Neural crest cell (in vitro differentiated cells): ENCODE results near the gene TEX54. TPM values are rescaled to one million over a fixed set of nuclear protein-coding genes. Genes with fewer than 3 reads are reported as not detected.

Experiments used
- DNase-seq: peaks from one replicate; pipeline ENCODE4 v3.0.0; 2021; ENCODE audit warnings: low read depth, mixed read lengths, low spot score
- H3K27ac Mint-ChIP-seq: one replicate; pipeline ENCODE4 v1.8.0; 2021; ENCODE audit warnings: mild to moderate bottlenecking, mixed read lengths; ENCODE audit not compliant: unreplicated experiment
- H3K27me3 Mint-ChIP-seq: 2 replicates; pipeline ENCODE4 v1.8.0; 2021; ENCODE audit warnings: low read depth, mild to moderate bottlenecking, mixed read lengths
- H3K36me3 Mint-ChIP-seq: 2 replicates; pipeline ENCODE4 v1.8.0; 2021; ENCODE audit warnings: low read depth, mild to moderate bottlenecking, mixed read lengths
- H3K4me1 Mint-ChIP-seq: 2 replicates; pipeline ENCODE4 v1.8.0; 2021; ENCODE audit warnings: mixed read lengths
- H3K4me3 Mint-ChIP-seq: one replicate; pipeline ENCODE4 v1.8.0; 2021; ENCODE audit warnings: mild to moderate bottlenecking, mixed read lengths
- H3K9me3 Mint-ChIP-seq: 2 replicates; pipeline ENCODE4 v1.8.0; 2021; ENCODE audit warnings: mixed read lengths
- CTCF ChIP-seq: fragments of 200-600 bp; sonication (generic); conservative IDR thresholded peaks from 2 replicates; pipeline ENCODE4 v1.5.0; 2021; ENCODE audit warnings: antibody characterized with exemption, mild to moderate bottlenecking
- total RNA-seq: library from RNA; stranded (reverse); gene quantifications from 2 replicates; pipeline ENCODE4 v1.2.1, GENCODE V29; 2021

TEX54 gene
- total RNA-seq, 1 donor from 2014 or later = not detected

DNA sequence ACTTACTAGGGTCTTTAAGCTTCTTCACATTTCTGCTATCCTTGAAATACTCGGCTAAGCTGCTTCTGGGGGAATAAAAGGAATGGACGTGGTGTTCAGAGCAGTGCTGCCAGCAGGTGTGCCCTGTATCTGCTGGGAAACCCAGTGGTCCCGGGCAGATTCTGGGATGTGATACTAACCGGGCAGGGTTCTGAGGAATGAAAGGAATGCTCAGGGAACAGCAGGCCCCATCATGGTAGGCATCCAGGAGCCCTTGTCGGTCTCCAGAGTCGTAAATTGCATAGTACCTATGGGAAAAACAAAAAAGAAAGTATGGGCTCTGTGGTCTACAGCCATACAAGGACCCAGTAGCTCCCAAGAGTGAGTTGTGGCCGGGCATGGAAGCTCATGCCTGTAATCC lies 36.4 kb downstream of the TEX54 start:
- Mint-ChIP-seq H3K4me1 (peaks cover 8% of the 10 kb centered on the region), H3K4me3 (no peak overlapping the region), H3K9me3 (no peaks in the 10 kb centered on the region), H3K36me3 (peaks cover 15% of the 10 kb centered on the region), H3K27ac (no peak overlapping the region), H3K27me3 (no peaks in the 10 kb centered on the region)
- no peak for DNase-seq
- TF ChIP-seq CTCF = no peak

- H3K9me3 Mint-ChIP-seq = no peaks in the 10 kb centered on the region
- H3K4me3 Mint-ChIP-seq = peak overlapping the region; percentile 54
- TF ChIP-seq CTCF = no peak
- H3K27me3 Mint-ChIP-seq = no peaks in the 10 kb centered on the region
- DNase-seq = no peak
- H3K4me1 Mint-ChIP-seq = peaks cover 24% of the 10 kb centered on the region
- H3K27ac Mint-ChIP-seq = no peak overlapping the region
- H3K36me3 Mint-ChIP-seq = peaks cover 11% of the 10 kb centered on the region
Measured at GRCh38 chr11:62794201-62794775, 38.4 kb downstream of the TEX54 start.

- Mint-ChIP-seq H3K36me3 (peaks cover 11% of the 10 kb centered on the region), H3K4me1 (peaks cover 42% of the 10 kb centered on the region), H3K27ac (peak overlapping the region; percentile 51), H3K27me3 (no peaks in the 10 kb centered on the region), H3K4me3 (peak overlapping the region; percentile 97), H3K9me3 (no peaks in the 10 kb centered on the region)
- no peak for TF ChIP-seq CTCF
- DNase-seq = no peak
Measured at GRCh38 chr11:62792202-62792575, 40.5 kb downstream of the TEX54 start.

DNA sequence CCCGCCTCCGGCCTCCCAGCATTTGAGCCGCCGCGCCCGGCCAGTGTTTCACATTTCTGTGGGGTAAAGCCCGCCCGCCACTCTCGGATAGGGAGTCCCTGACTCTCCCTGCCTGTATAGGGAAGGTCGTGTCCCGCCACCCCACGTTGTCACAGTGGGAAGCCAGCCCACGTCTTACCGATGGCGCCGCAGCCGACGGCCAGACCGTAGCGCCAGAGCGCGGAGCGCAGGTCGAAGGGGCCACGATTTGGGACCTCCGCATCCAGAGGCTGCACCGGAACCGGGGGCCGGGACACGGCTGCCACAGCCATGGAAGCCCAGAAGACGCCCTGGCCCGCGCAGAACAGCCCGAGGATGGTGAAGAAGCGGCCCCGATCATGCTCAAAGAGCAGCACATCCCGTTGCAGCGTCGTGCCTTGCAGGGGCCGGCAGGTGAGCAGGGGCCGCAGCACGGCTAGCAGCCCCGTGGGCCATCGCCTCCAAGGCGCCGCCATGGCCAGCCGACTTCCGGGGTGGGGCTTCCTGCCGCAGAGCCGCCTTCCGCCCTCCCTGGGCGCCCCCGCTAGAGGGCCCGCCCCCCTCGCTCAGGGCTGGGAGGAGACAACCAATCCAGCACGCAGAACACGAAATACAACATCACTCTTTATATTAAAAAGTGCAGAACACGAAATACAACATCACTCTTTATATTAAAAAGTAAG lies 41.0 kb downstream of the TEX54 start, which contains the start of gene TMEM223:
TMEM223 (minus strand) TSS at position 506 of the 701 bp plus-strand sequence; CDS start at position 494, 12 bp downstream.
- H3K9me3 Mint-ChIP-seq = no peaks in the 10 kb centered on the region
- H3K4me1 Mint-ChIP-seq = peaks cover 44% of the 10 kb centered on the region
- H3K27ac Mint-ChIP-seq = peak within 1 kb of the TSS; percentile 96
- no peaks in the 10 kb centered on the region for H3K27me3 Mint-ChIP-seq
- TF ChIP-seq CTCF = peak; percentile 27
- peak within 1 kb of the TSS; percentile 97 for H3K4me3 Mint-ChIP-seq
- DNase-seq = peak; percentile 73
- peaks cover 11% of the 10 kb centered on the region for H3K36me3 Mint-ChIP-seq

DNA sequence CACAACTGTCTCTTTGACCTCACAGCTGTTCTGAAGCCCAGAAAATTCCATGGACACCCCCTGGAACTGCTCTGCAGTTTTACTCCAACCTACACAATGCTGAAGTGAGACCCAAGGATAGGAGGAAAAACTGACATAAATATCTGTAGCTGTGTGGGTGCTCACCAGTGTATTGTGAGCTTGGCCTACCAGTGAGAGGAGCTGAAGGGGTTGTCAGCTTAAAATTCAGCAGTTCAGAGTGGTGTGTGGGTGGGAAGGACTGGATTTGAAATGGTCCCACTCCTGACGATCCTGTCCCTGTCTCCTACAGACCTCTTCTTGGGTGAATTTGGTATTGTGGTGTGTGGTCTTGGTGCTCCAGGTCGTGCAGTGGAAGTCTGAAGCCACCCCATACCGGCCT lies 43.1 kb downstream of the TEX54 start:
- Mint-ChIP-seq H3K27ac (no peak overlapping the region), H3K9me3 (no peaks in the 10 kb centered on the region), H3K4me1 (peaks cover 52% of the 10 kb centered on the region), H3K4me3 (peak overlapping the region; percentile 97), H3K27me3 (no peaks in the 10 kb centered on the region), H3K36me3 (peaks cover 6% of the 10 kb centered on the region)
- TF ChIP-seq CTCF = no peak
- DNase-seq = no peak
